ENCODE measurements around the gene ANKRD63.

The ANKRD63 gene

DNA sequence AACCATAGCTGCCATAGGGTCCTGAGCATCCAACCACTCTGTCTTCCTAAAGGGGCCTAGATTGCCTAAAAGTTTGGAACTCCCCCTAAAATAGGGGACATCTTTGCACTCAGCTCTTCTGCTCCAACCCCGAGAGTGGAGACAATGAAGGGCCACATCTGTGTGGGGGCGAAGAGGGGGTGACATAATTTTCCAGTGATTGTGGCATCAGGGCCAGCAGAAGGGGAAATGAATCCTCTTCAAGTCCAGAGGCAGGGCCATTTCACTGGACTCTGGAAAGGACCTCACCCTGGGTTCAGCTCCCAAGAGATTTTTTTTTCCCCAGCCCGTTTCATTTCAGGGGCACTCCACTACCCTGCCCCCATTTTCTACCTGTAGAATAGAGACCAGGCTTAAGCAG, 4.6 kb upstream of the ANKRD63 start:
- Histone ChIP-seq H3K9me3 (no peaks in the 10 kb centered on the region), H3K27me3 (peaks cover 6 to 40% of the 10 kb centered on the region in 2 donors), H3K36me3 (no peaks in the 10 kb centered on the region), H3K27ac (no peak overlapping the region), H3K4me3 (no peak overlapping the region), H3K4me1 (peaks cover 0 to 26% (median 20%) of the 10 kb centered on the region in 4 donors)
- intact Hi-C loops (cut with DNase I; ENCODE audit: low total_unique reads): loop anchor here (10.0 kb wide), 1 partner anchor 77 kb away; no protein-coding TSS in a partner anchor
- DNase-seq: no peak
- TF ChIP-seq, protein P1, sequence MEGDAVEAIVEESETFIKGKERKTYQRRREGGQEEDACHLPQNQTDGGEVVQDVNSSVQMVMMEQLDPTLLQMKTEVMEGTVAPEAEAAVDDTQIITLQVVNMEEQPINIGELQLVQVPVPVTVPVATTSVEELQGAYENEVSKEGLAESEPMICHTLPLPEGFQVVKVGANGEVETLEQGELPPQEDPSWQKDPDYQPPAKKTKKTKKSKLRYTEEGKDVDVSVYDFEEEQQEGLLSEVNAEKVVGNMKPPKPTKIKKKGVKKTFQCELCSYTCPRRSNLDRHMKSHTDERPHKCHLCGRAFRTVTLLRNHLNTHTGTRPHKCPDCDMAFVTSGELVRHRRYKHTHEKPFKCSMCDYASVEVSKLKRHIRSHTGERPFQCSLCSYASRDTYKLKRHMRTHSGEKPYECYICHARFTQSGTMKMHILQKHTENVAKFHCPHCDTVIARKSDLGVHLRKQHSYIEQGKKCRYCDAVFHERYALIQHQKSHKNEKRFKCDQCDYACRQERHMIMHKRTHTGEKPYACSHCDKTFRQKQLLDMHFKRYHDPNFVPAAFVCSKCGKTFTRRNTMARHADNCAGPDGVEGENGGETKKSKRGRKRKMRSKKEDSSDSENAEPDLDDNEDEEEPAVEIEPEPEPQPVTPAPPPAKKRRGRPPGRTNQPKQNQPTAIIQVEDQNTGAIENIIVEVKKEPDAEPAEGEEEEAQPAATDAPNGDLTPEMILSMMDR (IDR thresholded peaks at IDR 0.05): no peak

DNA sequence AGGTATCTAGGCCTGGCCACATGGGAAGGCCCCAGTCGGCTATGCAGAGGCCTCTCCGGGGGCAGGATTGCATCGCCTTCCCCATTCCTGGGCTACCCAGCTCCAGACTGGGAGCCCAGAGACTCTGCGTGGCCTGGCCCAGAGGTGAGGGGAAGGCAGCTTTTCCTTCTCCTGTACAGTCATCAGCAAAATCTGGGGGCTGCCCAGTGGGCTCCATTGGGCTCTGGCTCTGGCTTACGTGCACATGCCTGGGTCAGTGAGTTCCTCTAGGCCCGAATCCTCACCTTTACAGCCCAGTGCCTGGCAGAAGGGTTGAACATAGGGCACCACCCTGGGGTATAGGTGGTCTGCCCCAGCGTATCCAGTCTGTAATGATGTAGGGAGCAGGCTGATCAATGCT, 3.9 kb upstream of the ANKRD63 start:
- H3K4me1 ChIP-seq: peaks cover 0 to 33% (median 27%) of the 10 kb centered on the region in 4 donors
- H3K9me3 ChIP-seq: no peaks in the 10 kb centered on the region
- no peak overlapping the region for H3K27ac ChIP-seq
- no peak overlapping the region for H3K4me3 ChIP-seq
- H3K27me3 ChIP-seq: peaks cover 6 to 41% of the 10 kb centered on the region in 2 donors
- TF ChIP-seq, protein P1 (IDR thresholded peaks at IDR 0.05): no peak
- DNase-seq: no peak
- H3K36me3 ChIP-seq: no peaks in the 10 kb centered on the region
- intact Hi-C loops (cut with DNase I; ENCODE audit: low total_unique reads): loop anchor here (10.0 kb wide), 1 partner anchor 78 kb away; no protein-coding TSS in a partner anchor

DNA sequence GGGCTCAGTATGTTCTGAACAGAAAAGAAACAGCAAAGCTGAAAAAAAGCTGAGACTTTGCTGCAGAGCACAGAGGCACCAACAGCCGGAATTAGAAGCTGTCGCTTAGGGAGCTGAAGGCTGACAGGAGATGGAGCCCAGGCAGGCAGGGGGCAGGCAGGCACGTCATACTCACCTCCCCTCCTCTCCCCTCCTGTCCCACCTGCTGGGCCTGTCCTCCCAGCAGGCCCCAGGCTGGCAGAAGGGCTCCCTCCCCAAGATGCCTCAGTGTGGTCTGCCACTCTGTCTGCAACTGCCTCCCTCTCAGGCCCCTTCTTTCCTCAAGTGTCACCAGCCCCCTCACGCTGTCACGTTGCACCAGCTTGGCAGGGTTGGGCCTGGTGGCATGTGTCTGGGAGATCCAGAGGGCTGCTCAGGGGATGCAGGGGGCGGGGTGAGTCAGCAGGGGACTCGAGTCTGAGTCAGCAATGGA, 3.2 kb upstream of the ANKRD63 start:
- Histone ChIP-seq H3K27ac (no peak overlapping the region), H3K4me1 (peaks cover 0 to 34% (median 27%) of the 10 kb centered on the region in 4 donors), H3K27me3 (peaks cover 6 to 48% of the 10 kb centered on the region in 2 donors), H3K36me3 (no peaks in the 10 kb centered on the region), H3K4me3 (no peak overlapping the region), H3K9me3 (no peaks in the 10 kb centered on the region)
- intact Hi-C loops (cut with DNase I; ENCODE audit: low total_unique reads): loop anchor here (10.0 kb wide), 1 partner anchor 79 kb away; no protein-coding TSS in a partner anchor
- TF ChIP-seq, protein P1 (IDR thresholded peaks at IDR 0.05): no peak
- DNase-seq: no peak

DNA sequence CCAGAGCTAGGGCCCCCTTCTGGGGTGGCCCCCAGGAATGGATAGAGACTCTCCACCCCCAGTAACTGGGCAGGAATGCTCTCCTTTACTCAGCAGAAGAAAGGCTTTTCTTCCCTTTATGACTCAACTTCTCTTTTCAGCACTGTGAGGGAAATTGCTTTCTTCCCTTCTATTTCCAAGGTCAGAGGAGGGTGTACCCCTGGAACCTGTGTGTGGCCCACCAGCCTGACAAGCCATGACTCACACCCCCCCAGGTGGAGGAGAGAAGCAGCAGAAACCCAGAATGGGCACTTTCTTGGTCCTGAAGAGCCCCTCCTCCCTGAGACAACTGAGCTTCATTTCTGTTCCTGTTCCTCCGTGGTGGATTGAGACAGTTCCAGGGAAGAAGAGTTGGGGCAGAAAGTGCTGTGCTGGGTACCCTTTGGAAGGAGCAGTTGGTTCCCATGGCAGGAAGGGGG, 2.7 kb upstream of the ANKRD63 start:
- Histone ChIP-seq H3K27me3 (peaks cover 6 to 53% of the 10 kb centered on the region in 2 donors), H3K4me1 (peaks cover 0 to 29% (median 23%) of the 10 kb centered on the region in 4 donors), H3K27ac (no peak overlapping the region), H3K4me3 (no peak overlapping the region), H3K36me3 (no peaks in the 10 kb centered on the region), H3K9me3 (no peaks in the 10 kb centered on the region)
- intact Hi-C loops (cut with DNase I; ENCODE audit: low total_unique reads): loop anchor here (10.0 kb wide), 1 partner anchor 79 kb away; no protein-coding TSS in a partner anchor
- no peak for DNase-seq
- TF ChIP-seq, protein P1 (IDR thresholded peaks at IDR 0.05): no peak

DNA sequence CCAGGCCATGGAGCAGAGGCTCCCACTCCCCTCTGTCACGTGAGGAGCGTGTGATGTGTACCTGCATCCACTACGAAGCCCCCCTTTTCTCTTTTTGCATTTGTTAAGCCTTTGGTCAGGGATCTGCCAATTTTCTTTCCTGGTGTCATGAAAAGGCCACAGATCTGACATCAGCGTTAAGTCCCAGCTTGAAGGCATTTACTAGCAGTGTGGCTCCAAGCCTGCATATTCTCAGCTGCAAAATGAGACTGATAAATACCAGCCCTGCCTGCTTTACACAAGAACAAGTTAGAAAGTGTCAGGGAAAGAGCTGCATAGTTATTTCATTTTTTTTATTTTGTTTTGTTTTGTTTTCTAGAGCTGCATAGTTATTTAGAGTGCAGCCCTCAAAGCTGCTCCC, 2.3 kb upstream of the ANKRD63 start:
- no peak overlapping the region for H3K4me3 ChIP-seq
- peaks cover 6 to 58% of the 10 kb centered on the region in 2 donors for H3K27me3 ChIP-seq
- intact Hi-C loops (cut with DNase I; ENCODE audit: low total_unique reads): loop anchor here (10.0 kb wide), 1 partner anchor 80 kb away; no protein-coding TSS in a partner anchor
- peaks cover 0 to 26% (median 22%) of the 10 kb centered on the region in 4 donors for H3K4me1 ChIP-seq
- no peaks in the 10 kb centered on the region for H3K36me3 ChIP-seq
- H3K9me3 ChIP-seq: no peaks in the 10 kb centered on the region
- TF ChIP-seq, protein P1 (IDR thresholded peaks at IDR 0.05): no peak
- DNase-seq: no peak
- no peak overlapping the region for H3K27ac ChIP-seq
